ENCODE data around the gene ATG13.

The ATG13 gene

GRCh38 chr11:46695345-46696211 lies 78.2 kb downstream of the ATG13 start:
- TF ChIP-seq TAF1 (IDR thresholded peaks at IDR 0.05; ENCODE audit: borderline replicate concordance, insufficient read depth, low read length) (no peak), POLR2AphosphoS5 (IDR thresholded peaks at IDR 0.05; ENCODE audit: low read depth, low read length) (no peak)

GRCh38 chr11:46696212-46696558 lies 78.8 kb downstream of the ATG13 start:
- TF ChIP-seq REST (IDR thresholded peaks at IDR 0.05; ENCODE audit: insufficient read depth in 1 of 2, low read depth in 2 of 2, low read length in 2 of 2) (no peak), TAF1 (IDR thresholded peaks at IDR 0.05; ENCODE audit: borderline replicate concordance, insufficient read depth, low read length) (no peak), POLR2AphosphoS5 (IDR thresholded peaks at IDR 0.05; ENCODE audit: low read depth, low read length) (no peak), SIN3A (IDR thresholded peaks at IDR 0.05; ENCODE audit: borderline replicate concordance, insufficient read depth, low read length) (no peak), FOXP2 (optimal IDR thresholded peaks at IDR 0.05; ENCODE audit: borderline replicate concordance, extremely low read depth, extremely low read length, insufficient read depth) (no peak)

- TF ChIP-seq REST (IDR thresholded peaks at IDR 0.05; ENCODE audit: insufficient read depth in 1 of 2, low read depth in 2 of 2, low read length in 2 of 2) (no peak), TAF1 (IDR thresholded peaks at IDR 0.05; ENCODE audit: borderline replicate concordance, insufficient read depth, low read length) (no peak), SIN3A (IDR thresholded peaks at IDR 0.05; ENCODE audit: borderline replicate concordance, insufficient read depth, low read length) (no peak), FOXP2 (optimal IDR thresholded peaks at IDR 0.05; ENCODE audit: borderline replicate concordance, extremely low read depth, extremely low read length, insufficient read depth) (no peak), POLR2AphosphoS5 (IDR thresholded peaks at IDR 0.05; ENCODE audit: low read depth, low read length) (no peak)
These were observed 80.0 kb downstream of the ATG13 start for GRCh38 chr11:46697303-46697702.

GRCh38 chr11:46697723-46698122 lies 80.4 kb downstream of the ATG13 start:
- no peak for TF ChIP-seq FOXP2 (optimal IDR thresholded peaks at IDR 0.05; ENCODE audit: borderline replicate concordance, extremely low read depth, extremely low read length, insufficient read depth)

- TF ChIP-seq POLR2AphosphoS5 (IDR thresholded peaks at IDR 0.05; ENCODE audit: low read depth, low read length): no peak
- TF ChIP-seq FOXP2 (optimal IDR thresholded peaks at IDR 0.05; ENCODE audit: borderline replicate concordance, extremely low read depth, extremely low read length, insufficient read depth): no peak
- TF ChIP-seq TAF1 (IDR thresholded peaks at IDR 0.05; ENCODE audit: borderline replicate concordance, insufficient read depth, low read length): no peak
- TF ChIP-seq REST (IDR thresholded peaks at IDR 0.05; ENCODE audit: insufficient read depth in 1 of 2, low read depth in 2 of 2, low read length in 2 of 2): no peak
- no peak for TF ChIP-seq SIN3A (IDR thresholded peaks at IDR 0.05; ENCODE audit: borderline replicate concordance, insufficient read depth, low read length)
These were observed 81.2 kb downstream of the ATG13 start for GRCh38 chr11:46698597-46698996.

- TF ChIP-seq POLR2AphosphoS5 (IDR thresholded peaks at IDR 0.05; ENCODE audit: low read depth, low read length) (peak; percentile 89), FOXP2 (optimal IDR thresholded peaks at IDR 0.05; ENCODE audit: borderline replicate concordance, extremely low read depth, extremely low read length, insufficient read depth) (peak; percentile 67), REST (IDR thresholded peaks at IDR 0.05; ENCODE audit: insufficient read depth in 1 of 2, low read depth in 2 of 2, low read length in 2 of 2) (peak in 1 of 2 experiments; percentile 33; a peak in 1 of 4 replicates), TAF1 (IDR thresholded peaks at IDR 0.05; ENCODE audit: borderline replicate concordance, insufficient read depth, low read length) (peak; percentile 94; the same call in 1 of the 2 replicates), SIN3A (IDR thresholded peaks at IDR 0.05; ENCODE audit: borderline replicate concordance, insufficient read depth, low read length) (peak; percentile 94; the same call in 1 of the 2 replicates)
These were observed 83.1 kb downstream of the ATG13 start, which contains the start of the genes ARHGAP1 and ZNF408 for GRCh38 chr11:46700241-46701077. Gene ARHGAP1, minus strand, starts transcription at chr11:46700619. Its CDS starts 4,512 bp downstream, at chr11:46696107. Gene ZNF408, plus strand, starts transcription at chr11:46701031. Its CDS starts 17 bp downstream, at chr11:46701048.

All from PFSK-1 (cell line).